Tibial nerve (tissue), 4 donors: ENCODE measurements around the gene STRIT1. TPM values are rescaled to one million over a fixed set of nuclear protein-coding genes. Genes with fewer than 3 reads are reported as not detected.

ENCODE experiments used
- DNase-seq, 2 donors: peaks; one replicate each; pipeline ENCODE4 v3.0.0-alpha.2; 2019; ENCODE audit warnings: low spot score in 2 of 2
- H3K27ac ChIP-seq, 4 donors: fragments of 200-600 bp; sonication (generic) in 3 of 4; one replicate each; pipeline ENCODE4 v1.5.1; 2017 to 2019; ENCODE audit warnings: mild to moderate bottlenecking in 1 of 4
- H3K27me3 ChIP-seq, 2 donors: fragments of 200-600 bp; sonication (generic) in 1 of 2; one replicate each; pipeline versions ENCODE4 v1.5.1 to v1.6.0; 2017 to 2019
- H3K36me3 ChIP-seq, 3 donors: fragments of 200-600 bp; sonication (generic); one replicate each; pipeline ENCODE4 v1.5.1; 2018 to 2019
- H3K4me1 ChIP-seq, 4 donors: fragments of 200-600 bp; sonication (generic) in 3 of 4; one replicate each; pipeline ENCODE4 v1.5.1; 2017 to 2019
- H3K4me3 ChIP-seq, 4 donors: fragments of 200-600 bp; sonication (generic) in 3 of 4; one replicate each; pipeline ENCODE4 v1.5.1; 2017 to 2019; ENCODE audit warnings: mild to moderate bottlenecking in 1 of 4, moderate library complexity in 1 of 4
- H3K9me3 ChIP-seq, 4 donors: fragments of 200-600 bp; sonication (generic) in 3 of 4; one replicate each; pipeline ENCODE4 v1.5.1; 2017 to 2019
- EP300 ChIP-seq, 2 donors: sonication (generic); formaldehyde crosslinking; IDR thresholded peaks; one replicate each; pipeline ENCODE4 v1.6.1; 2017; ENCODE audit warnings: antibody characterized with exemption in 2 of 2, mild to moderate bottlenecking in 1 of 2
- POLR2A ChIP-seq, 2 donors: fragments of 450-650 bp; IDR thresholded peaks; one replicate each; pipeline ENCODE4 v1.6.1; 2017; ENCODE audit warnings: antibody characterized with exemption in 2 of 2, mild to moderate bottlenecking in 2 of 2, moderate library complexity in 2 of 2
- WGBS, 2 donors: methylation state at CpG; one replicate each; pipeline ENCODE4 v1.1.5; 2018; 5-methylcytosine and 5-hydroxymethylcytosine counted together
- total RNA-seq, 4 donors: library from RNA; depleted of rRNA; stranded (reverse); fragments of >200 nt; gene quantifications; one replicate each; pipeline ENCODE4 v1.1.0, GENCODE V29; 2016
- TF ChIP-seq, protein P1 (sequence below), 5 experiments: fragments of 200-600 bp in 3 of 5; fragments of 450-650 bp in 2 of 5; sonication (generic) in 3 of 5; IDR thresholded peaks; one replicate each; pipeline ENCODE4 v1.5.1; 2016 to 2019; ENCODE audit warnings: antibody characterized with exemption in 5 of 5, mild to moderate bottlenecking in 3 of 5, moderate library complexity in 2 of 5

Gene STRIT1
- total RNA-seq, 4 donors from 2014 or later: not detected

GRCh38 chr3:155302481-155302880 is 9.0 kb upstream of the STRIT1 start:
- Histone ChIP-seq H3K4me3 (no peak overlapping the region), H3K9me3 (peaks cover 0 to 15% (median 0%) of the 10 kb centered on the region in 4 donors), H3K27me3 (no peaks in the 10 kb centered on the region), H3K36me3 (no peaks in the 10 kb centered on the region), H3K27ac (no peak overlapping the region), H3K4me1 (no peaks in the 10 kb centered on the region)
- TF ChIP-seq EP300 (IDR thresholded peaks at IDR 0.05) (no peak), POLR2A (IDR thresholded peaks at IDR 0.05) (no peak)
- TF ChIP-seq, protein P1, sequence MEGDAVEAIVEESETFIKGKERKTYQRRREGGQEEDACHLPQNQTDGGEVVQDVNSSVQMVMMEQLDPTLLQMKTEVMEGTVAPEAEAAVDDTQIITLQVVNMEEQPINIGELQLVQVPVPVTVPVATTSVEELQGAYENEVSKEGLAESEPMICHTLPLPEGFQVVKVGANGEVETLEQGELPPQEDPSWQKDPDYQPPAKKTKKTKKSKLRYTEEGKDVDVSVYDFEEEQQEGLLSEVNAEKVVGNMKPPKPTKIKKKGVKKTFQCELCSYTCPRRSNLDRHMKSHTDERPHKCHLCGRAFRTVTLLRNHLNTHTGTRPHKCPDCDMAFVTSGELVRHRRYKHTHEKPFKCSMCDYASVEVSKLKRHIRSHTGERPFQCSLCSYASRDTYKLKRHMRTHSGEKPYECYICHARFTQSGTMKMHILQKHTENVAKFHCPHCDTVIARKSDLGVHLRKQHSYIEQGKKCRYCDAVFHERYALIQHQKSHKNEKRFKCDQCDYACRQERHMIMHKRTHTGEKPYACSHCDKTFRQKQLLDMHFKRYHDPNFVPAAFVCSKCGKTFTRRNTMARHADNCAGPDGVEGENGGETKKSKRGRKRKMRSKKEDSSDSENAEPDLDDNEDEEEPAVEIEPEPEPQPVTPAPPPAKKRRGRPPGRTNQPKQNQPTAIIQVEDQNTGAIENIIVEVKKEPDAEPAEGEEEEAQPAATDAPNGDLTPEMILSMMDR (IDR thresholded peaks at IDR 0.05): no peak
- 59 to 65% methylated on average over 2 of the region's 2 CpGs for WGBS, 2 donors
- no peak for DNase-seq

DNA sequence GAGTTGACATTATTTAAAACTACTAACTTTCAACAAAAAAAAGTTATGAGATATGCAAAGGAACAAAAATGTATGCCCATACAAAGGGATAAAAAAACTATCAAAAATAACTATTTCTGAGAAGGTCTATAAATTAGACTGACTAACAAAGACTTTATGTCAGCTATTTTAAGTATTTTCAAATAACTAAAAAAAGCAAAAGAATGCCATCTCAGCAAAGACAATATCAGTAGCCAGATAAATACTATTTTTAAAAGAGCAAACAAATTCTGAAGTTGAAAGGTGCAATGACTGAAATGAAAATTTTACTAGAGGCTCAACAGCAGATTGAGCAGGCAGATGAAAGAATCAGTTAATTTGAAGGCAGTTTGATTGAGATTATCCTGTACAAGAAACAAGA is 3.6 kb upstream of the STRIT1 start:
- no peaks in the 10 kb centered on the region for H3K4me1 ChIP-seq

DNA sequence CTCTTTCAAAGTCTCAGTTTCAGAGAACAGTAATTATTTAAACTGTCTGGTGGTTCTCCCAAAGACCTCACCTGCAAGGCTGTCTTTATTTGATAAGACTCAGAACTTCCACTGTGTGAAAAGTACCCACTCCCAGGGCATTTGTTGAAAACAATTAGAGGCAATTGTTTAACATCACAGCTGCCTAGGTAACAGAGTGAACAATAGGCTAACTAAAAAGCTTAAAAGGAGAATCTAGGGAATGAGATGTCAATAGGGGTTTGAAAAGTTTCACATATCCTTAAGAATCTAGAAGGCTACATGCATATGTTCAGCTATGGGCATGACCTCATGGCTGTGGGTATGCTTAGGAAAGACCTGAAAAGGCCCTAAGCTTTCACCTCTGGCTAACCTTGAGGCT is 2.9 kb upstream of the STRIT1 start:
- Histone ChIP-seq H3K4me1 (peaks cover 0 to 2% (median 0%) of the 10 kb centered on the region in 4 donors), H3K36me3 (no peaks in the 10 kb centered on the region), H3K9me3 (peaks cover 0 to 26% (median 5%) of the 10 kb centered on the region in 4 donors), H3K4me3 (no peak overlapping the region), H3K27ac (no peak overlapping the region), H3K27me3 (no peaks in the 10 kb centered on the region)
- no peak for TF ChIP-seq EP300 (IDR thresholded peaks at IDR 0.05)
- TF ChIP-seq, protein P1 (IDR thresholded peaks at IDR 0.05): no peak
- no peak for TF ChIP-seq POLR2A (IDR thresholded peaks at IDR 0.05)
- DNase-seq: no peak

More for the DNA sequence above, 3.6 kb upstream of the STRIT1 start:
- Histone ChIP-seq H3K4me3 (no peak overlapping the region), H3K9me3 (peaks cover 0 to 26% (median 5%) of the 10 kb centered on the region in 4 donors), H3K27ac (no peak overlapping the region), H3K27me3 (no peaks in the 10 kb centered on the region), H3K36me3 (no peaks in the 10 kb centered on the region)
- TF ChIP-seq, protein P1 (IDR thresholded peaks at IDR 0.05): no peak
- TF ChIP-seq POLR2A (IDR thresholded peaks at IDR 0.05) (no peak), EP300 (IDR thresholded peaks at IDR 0.05) (no peak)
- no peak for DNase-seq

DNA sequence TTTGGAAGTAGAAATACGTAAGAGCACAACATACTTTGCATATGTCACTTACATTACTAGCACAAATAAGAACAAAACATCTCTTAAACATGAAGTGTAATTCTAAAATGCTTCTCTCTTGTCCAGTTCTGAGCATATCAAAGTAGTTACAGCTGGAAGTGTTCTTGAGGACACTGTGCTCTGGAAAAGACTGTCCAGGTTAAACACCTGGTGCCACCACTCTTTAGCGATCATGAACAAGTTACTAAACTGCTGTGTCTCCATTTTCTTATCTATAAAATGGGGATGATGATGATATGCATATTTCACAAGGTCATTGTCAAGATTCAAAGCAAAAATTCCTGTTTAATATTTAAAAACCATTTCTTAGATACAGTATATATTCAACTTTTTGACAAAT is 790 bp downstream of the STRIT1 start:
- WGBS, 2 donors: 87% methylated on average over 2 of the region's 2 CpGs
- Histone ChIP-seq H3K9me3 (peaks cover 0 to 14% (median 5%) of the 10 kb centered on the region in 4 donors), H3K27me3 (no peaks in the 10 kb centered on the region), H3K36me3 (no peaks in the 10 kb centered on the region), H3K27ac (no peak overlapping the region), H3K4me1 (peaks cover 0 to 2% (median 0%) of the 10 kb centered on the region in 4 donors), H3K4me3 (no peak overlapping the region)
- TF ChIP-seq, protein P1 (IDR thresholded peaks at IDR 0.05): no peak
- no peak for TF ChIP-seq EP300 (IDR thresholded peaks at IDR 0.05)
- TF ChIP-seq POLR2A (IDR thresholded peaks at IDR 0.05): no peak
- no peak for DNase-seq

GRCh38 chr3:155292133-155292532 is 1.4 kb downstream of the STRIT1 start:
- TF ChIP-seq POLR2A (IDR thresholded peaks at IDR 0.05): no peak
- WGBS, 2 donors: 56 to 69% methylated on average over 1 of the region's 1 CpG
- no peak for DNase-seq
- Histone ChIP-seq H3K27ac (no peak overlapping the region), H3K27me3 (no peaks in the 10 kb centered on the region), H3K4me3 (no peak overlapping the region), H3K9me3 (peaks cover 0 to 8% (median 3%) of the 10 kb centered on the region in 4 donors), H3K36me3 (no peaks in the 10 kb centered on the region), H3K4me1 (peaks cover 0 to 2% (median 0%) of the 10 kb centered on the region in 4 donors)

DNA sequence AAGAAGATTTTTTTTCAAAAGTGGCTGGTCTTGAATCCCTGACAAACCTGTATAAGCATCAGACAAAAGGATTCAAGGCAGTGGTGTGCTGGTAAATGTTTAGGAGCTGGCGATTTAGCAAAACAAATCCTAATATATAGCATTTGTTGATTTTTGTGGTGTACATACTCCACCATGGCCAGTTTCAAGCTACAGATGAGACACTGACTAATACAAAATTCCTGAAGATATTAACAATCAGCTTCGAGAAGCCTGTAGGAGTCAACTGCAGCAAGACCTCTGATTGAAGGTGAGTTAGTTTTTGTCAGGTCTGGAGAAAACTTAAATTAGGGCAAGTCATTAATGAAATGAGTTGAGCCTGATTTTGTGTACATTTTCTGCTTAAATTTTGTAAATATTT is 6.7 kb downstream of the STRIT1 start:
- Histone ChIP-seq H3K4me1 (no peaks in the 10 kb centered on the region), H3K27me3 (no peaks in the 10 kb centered on the region), H3K4me3 (no peak overlapping the region), H3K9me3 (no peaks in the 10 kb centered on the region), H3K36me3 (no peaks in the 10 kb centered on the region), H3K27ac (no peak overlapping the region)
- no peak for TF ChIP-seq POLR2A (IDR thresholded peaks at IDR 0.05)
- TF ChIP-seq, protein P1 (IDR thresholded peaks at IDR 0.05): no peak
- TF ChIP-seq EP300 (IDR thresholded peaks at IDR 0.05): no peak
- DNase-seq: no peak
- whole genome bisulfite sequencing, 2 donors: 91% methylated on average over 2 of the region's 2 CpGs
